Stimulated activated CD8-positive, alpha-beta memory T cell treated with anti-CD3 and anti-CD28 coated beads, Interleukin-15, amount 100 ng/mL, for 1 hour (primary cell): ENCODE data around the gene RFX4.
"Not testable (repeated sequence)": the region's sequence is repeated elsewhere in the genome, so short reads cannot be mapped to it uniquely, and the experiment has no call there.

Source experiments
- DNase-seq: peaks from one replicate; pipeline ENCODE4 v3.0.0-alpha.2; 2020; ENCODE audit warnings: low read depth

Gene RFX4

DNA sequence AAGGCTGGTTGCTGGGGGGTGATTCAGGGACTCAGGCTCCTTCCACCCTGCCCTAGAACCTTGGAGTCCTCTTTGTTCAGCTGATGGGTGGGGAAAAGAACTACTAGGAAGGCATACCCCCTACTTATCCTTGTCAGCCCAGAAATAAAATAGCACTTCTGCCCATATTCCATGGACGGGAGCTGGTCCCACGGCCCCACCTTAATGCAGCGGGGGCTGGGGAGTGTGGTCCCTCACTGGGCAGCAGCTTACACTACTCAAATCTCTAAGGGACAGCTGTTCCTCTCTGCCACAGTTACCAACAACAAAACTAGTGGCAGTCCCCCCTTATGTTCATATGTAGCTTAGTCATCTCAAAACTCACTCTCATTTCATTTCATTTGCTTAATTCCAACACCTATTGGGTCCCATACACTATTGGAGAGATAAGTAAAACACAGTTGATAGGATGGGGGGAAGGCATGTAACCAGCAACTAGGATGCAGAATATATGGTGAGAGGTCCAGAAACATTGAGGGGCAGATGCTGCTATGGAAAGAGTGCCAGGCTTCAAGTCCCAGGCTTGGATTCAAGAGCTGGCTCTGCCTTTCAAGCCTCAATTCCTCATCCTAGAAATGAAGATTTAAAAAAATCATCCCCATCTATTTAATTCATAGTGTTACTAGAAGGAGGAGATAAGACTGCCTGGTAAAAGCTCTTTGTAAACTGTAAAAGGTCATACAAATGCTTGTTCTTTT is 107.9 kb downstream of the RFX4 start:
- DNase-seq: no peak

- DNase-seq: not testable (repeated sequence)
Observed at GRCh38 chr12:106692033-106692432, 109.2 kb downstream of the RFX4 start.

DNA sequence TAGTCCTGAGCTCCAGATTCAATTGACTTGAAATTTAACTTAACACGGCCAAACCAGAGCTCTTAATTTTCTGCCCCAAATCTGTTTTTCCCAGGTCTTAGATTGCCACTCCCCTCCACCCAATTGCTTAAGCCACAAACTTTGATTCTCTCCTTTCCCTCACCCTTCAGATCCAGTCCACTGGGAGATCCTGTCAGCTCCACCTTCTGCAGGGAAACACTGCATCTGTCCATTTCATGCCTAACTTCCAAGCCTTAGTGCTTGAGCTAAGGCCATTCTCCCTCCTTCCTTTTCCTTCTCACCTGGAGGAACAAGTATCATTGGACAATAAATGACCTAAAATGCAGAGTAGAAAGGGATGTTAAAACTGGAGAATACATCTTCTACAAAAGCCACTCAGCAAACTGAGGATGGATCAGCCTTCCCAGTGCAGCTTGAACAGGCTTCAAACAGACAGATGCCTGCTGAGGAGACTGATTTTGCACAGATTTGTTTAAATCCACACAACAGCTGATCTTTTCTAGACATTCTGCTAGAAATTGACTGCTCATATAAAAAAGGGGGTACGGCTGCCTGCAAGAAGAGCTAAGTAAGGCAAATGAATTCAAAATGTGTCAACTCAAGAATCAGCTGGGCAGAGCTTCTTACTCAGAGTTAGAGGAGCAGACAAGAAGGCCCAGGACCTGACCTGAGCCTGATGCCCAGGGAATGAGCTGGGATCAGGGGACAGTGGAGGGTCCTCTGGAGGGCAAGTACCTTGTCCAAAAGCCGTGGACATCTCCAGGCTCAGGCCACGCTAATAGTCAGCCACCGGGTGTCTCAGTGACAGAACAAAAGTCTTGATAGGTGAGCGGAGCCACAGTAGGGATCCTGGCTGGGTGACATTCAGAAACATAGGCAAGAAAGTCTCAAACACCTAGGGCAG is 110.4 kb downstream of the RFX4 start:
- DNase-seq: no peak

DNA sequence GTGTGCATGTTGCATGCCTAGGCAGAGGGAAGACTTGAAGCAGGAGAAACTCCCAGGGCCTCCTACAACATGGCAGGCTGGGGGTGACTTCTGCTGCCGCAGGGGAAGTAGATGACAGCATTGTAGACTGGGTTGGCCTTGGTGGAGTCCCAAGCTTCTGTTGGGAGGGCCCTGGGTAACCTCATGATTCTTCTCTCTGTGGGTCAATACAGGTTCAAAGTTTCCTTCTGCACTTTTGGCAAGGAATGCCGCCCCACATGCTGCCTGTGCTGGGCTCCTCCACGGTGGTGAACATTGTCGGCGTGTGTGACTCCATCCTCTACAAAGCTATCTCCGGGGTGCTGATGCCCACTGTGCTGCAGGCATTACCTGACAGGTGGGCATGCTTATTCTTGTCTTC is 113.3 kb downstream of the RFX4 start:
- DNase-seq: no peak

DNA sequence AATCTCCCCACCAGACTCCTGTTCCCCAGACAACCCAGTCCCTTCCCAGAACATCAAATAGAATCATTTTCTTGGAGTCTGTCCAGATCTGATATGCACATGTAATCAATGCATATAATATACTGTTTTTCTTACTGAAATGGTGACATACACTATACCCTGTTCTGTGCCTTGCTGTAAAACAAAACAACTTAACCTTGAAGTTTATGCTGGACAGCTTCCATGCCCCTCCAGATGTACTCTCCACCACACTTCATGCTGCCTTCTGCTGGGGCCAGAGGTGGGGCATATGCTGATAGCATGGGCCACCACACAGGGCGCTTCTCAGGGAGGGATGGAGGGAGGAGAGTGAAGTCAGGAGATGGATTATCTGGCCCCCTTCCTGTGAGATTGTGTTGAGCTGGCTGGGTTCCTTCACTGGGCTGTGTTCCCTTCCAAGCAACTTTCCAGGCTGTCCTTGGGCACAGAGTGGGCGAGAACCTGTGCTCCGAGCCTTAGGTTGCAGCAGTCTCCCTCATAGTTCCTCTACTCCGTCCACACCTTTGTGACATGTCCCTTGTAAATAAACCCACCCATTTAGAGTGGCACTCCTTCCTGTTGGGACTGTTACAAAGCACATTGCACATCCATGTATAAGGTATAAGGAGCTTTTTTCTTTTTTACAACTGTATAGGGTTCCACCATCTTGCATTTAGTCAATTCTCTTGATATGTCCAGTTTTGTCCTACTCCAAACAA is 114.0 kb downstream of the RFX4 start:
- no peak for DNase-seq

- no peak for DNase-seq
Observed at GRCh38 chr12:106704081-106704480, 121.3 kb downstream of the RFX4 start.

DNA sequence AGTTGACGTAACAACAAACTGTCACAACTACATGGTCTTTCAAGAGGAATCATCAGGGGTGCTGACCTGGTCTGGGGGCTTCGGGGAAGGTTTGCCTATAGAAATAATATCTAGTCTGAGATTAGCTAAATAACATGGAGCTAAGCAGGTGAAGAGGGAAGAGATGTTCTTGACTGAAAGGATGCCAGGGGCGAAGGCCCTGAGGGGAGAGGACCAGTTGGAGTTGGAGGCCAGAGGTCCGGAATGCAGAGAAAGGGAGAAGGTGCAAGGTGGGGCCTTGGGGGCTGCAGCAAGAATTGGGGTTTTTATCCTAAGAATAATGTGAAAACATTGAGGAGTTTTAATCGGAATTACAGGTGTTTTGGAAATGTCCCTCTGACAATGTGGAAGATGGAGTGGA is 123.2 kb downstream of the RFX4 start:
- DNase-seq: no peak

DNA sequence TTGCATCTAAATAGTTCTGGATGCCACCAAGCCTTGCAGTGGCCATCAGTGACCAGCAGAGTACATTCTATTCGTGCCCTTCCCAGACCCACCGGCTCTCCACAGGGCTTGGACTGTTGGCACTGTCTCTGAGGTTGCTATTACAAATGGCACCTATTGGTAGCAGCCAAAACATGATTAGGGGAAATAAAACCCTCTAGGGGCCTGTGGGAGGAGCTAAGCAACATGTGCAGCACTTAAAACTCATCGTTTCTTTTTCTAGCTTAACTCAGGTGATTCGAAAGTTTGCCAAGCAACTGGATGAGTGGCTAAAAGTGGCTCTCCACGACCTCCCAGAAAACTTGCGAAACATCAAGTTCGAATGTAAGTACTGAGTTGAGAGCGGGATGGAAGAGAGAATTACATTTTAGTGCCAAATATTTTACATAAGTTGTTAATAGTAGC is 126.3 kb downstream of the RFX4 start:
- no peak for DNase-seq

DNA sequence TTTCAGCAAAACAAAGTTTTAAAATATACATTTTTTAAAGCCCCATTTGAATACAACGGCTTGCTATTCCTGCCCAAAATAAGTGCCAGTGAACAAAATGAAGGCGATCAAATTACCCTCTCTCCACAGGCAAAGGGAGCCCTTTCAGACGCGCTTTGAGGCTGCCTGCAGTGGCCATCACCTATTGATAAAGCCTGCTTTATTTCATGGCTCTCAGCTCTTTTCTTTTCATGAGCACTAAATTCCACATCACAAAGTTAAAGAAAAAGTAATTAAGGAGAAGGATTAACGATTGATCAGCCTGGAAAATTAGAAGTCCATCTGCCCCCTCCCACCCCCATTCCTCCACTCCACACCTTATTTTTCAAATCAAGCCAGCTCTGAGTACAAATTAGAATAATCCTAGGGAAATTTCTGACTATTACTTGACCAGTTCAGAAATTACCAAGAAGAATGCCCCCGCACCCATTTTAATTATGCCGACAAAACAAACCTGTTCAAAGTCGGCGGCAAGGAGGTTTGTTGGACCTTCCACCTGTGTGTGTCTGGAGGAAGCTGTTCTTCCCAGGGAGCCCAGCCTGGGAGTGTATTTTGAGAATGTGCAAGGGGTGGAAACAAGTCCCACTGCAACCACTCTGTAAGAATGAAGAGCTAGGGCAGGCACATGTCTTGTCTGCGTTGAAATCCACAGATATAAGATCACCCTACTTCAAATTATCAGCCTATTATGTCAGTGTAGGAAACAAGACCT is 127.5 kb downstream of the RFX4 start:
- no peak for DNase-seq

DNA sequence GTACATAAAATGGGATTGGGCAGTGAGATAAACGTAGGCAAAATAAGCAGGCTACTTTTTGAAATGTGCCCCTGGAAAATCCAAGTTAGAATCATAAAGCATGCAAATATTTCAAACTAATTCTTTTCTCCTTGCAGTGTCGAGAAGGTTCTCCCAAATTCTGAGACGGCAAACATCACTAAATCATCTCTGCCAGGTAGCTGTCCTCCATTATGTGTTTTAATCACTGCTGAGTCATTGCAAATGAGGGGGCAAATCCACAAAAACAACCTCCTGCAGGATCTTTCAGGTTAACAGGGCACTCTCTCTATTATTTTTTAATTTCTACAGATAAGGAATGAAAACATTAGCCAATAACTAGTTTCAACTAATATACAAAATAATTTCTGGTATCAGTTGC is 128.5 kb downstream of the RFX4 start:
- no peak for DNase-seq

DNA sequence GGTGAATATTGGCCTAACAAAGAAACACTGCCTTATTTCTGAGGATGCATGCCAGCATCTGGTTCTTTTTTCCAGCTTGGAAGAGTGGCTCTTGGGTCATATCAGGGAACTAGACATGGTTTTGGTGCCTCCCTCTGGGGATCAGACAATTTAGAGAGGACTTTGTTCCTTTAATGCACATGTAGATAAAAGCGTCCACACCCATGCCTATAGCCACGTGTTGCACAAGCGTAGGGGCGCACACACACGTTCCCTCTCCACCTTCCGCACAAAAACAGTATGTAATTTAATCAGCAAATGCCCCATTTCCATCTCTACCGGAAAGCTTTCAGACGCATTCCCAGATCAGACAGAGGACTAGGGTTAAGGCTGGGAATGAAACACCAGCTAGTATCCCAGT is 130.0 kb downstream of the RFX4 start:
- DNase-seq: no peak

GRCh38 chr12:106714926-106715325 is 132.1 kb downstream of the RFX4 start:
- DNase-seq: no peak

- DNase-seq: no peak
Observed at GRCh38 chr12:106715582-106715981, 132.8 kb downstream of the RFX4 start.

DNA sequence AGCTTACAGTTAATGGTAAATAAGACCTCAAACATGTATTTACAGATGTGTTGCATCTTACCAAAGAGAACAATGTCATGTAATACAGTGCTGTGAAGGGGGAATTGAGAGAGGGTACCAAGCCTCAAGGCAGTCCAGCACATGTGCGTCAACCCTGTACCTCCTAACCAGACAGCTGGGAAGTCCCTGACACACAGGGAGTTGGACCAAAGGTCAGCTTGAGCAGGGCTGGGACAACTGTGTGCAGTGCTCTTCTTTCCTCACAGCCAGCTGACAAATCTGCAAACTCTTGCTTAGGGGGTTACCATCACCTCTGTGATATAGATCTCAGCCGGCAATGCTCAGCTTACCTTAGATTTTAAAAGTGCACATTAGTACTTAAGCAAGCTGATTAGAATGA is 134.9 kb downstream of the RFX4 start:
- no peak for DNase-seq

- no peak for DNase-seq
Observed at GRCh38 chr12:106719879-106720278, 137.1 kb downstream of the RFX4 start.

GRCh38 chr12:106720696-106721095 is 137.9 kb downstream of the RFX4 start:
- DNase-seq: no peak

- no peak for DNase-seq
Observed at GRCh38 chr12:106721915-106722314, 139.1 kb downstream of the RFX4 start.

DNA sequence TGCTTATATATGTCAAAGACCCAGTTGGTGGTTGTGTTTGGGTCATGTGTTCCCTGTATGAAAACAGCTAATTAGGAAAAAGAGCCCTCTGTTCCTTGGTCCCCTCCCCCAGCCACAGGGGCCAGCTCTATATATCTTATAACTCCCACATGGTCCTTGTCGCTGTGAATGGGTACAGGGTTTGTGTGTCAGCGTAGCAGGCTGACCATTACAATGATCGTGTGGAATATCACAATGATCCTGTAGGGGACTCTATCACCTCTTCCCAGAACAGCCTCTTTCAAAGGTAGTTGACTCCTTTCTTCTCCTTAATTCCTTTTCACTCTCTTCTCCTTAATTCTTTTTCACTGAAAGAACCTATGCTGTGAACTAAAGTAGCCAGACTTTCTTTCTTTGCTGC is 140.0 kb downstream of the RFX4 start:
- no peak for DNase-seq

GRCh38 chr12:106723416-106723815 is 140.6 kb downstream of the RFX4 start:
- no peak for DNase-seq

DNA sequence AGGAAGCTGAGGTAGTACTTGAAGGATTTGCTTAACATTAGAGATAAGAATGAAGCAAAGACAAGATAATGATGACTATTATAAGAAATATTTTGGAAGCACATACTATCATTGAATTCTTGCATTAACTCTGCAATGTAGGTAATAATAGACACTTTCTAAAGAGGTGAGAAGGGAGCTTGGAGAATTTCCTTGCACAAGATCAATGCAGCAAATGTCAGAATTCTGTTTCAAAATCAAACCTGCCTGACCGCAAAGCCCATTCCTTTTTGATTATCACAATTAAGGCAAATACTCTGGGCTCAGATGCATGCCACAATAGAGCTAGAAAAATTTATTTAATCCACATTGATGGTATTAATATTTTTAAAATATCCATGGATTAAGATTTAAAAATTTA is 141.3 kb downstream of the RFX4 start:
- no peak for DNase-seq

DNA sequence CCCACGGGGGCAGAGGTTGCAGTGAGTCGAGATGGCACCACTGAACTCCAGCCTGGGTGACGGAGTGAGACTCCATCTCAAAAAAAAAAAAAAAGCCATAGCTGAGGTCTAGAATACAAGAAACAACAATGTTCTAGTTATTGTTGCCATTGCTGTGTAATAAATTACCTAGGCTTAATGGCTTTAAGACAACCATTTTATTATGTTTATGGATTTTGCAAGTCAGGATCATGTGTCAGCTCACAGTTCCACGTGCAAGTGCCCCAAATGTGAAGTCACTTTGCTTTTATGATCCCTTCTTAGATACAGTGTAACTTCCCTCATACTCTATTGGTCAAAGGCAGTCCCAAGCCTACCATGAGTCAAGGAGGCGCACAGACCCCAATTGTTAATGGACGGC is 142.1 kb downstream of the RFX4 start:
- DNase-seq: no peak
